Fibroblast of lung (primary cell): ENCODE results near the gene HPCAL1. TPM values are rescaled to one million over a fixed set of nuclear protein-coding genes. Genes with fewer than 3 reads are reported as not detected.

ENCODE experiments used
- DNase-seq, 2 donors: peaks; one replicate each; pipeline versions ENCODE4 v3.0.0 to v3.0.0-alpha.2; 2010; ENCODE audit warnings: low read depth in 2 of 2
- H2AFZ ChIP-seq: 2 replicates; pipeline ENCODE4 v1.5.1; 2012; ENCODE audit warnings: low read length, control low read depth, inconsistent platforms
- H3K27ac ChIP-seq: 2 replicates; pipeline ENCODE4 v1.5.1; 2011; ENCODE audit warnings: low read length, control low read depth; ENCODE audit not compliant: insufficient read depth
- H3K27me3 ChIP-seq: 2 replicates; pipeline ENCODE4 v1.5.1; 2011; ENCODE audit warnings: mild to moderate bottlenecking, low read length; ENCODE audit not compliant: control insufficient read depth, insufficient read depth
- H3K36me3 ChIP-seq: 2 replicates; pipeline ENCODE4 v1.5.1; 2011; ENCODE audit warnings: low read length; ENCODE audit not compliant: control insufficient read depth, insufficient read depth
- H3K4me1 ChIP-seq: 2 replicates; pipeline ENCODE4 v1.5.1; 2011; ENCODE audit warnings: low read length; ENCODE audit not compliant: control insufficient read depth, insufficient read depth; ENCODE audit errors: extremely low read depth
- H3K4me2 ChIP-seq: 2 replicates; pipeline ENCODE4 v1.5.1; 2011; ENCODE audit warnings: low read length, control low read depth; ENCODE audit not compliant: insufficient read depth; ENCODE audit errors: extremely low read depth
- H3K4me3 ChIP-seq, 4 experiments: fragments of 200-600 bp in 1 of 4; sonication (generic) in 1 of 4; replicated peaks in 1 of 4; 2 replicates each; pipeline ENCODE4 v1.5.1; 2011 to 2016; ENCODE audit warnings: low read length in 4 of 4, low read depth in 3 of 4, mild to moderate bottlenecking in 3 of 4, control low read depth in 2 of 4, inconsistent platforms in 1 of 4, mixed read lengths in 1 of 4; ENCODE audit not compliant: insufficient read depth in 1 of 4; ENCODE audit errors: control extremely low read depth in 1 of 4
- H3K79me2 ChIP-seq: 2 replicates; pipeline ENCODE4 v1.5.1; 2012; ENCODE audit warnings: mild to moderate bottlenecking, low read length, inconsistent platforms; ENCODE audit not compliant: control insufficient read depth, insufficient read depth
- H3K9ac ChIP-seq: 2 replicates; pipeline ENCODE4 v1.5.1; 2011; ENCODE audit warnings: mild to moderate bottlenecking, low read length, control low read depth; ENCODE audit not compliant: insufficient read depth
- H3K9me3 ChIP-seq: 2 replicates; pipeline ENCODE4 v1.5.1; 2012; ENCODE audit warnings: low read depth, low read length; ENCODE audit not compliant: control insufficient read depth, insufficient read depth
- H4K20me1 ChIP-seq: 2 replicates; pipeline ENCODE4 v1.5.1; 2011; ENCODE audit warnings: low read length; ENCODE audit not compliant: control insufficient read depth, insufficient read depth; ENCODE audit errors: extremely low read depth
- EZH2 ChIP-seq: IDR thresholded peaks from 2 replicates; pipeline ENCODE4 v1.5.1; 2012; ENCODE audit warnings: low read length, control low read depth, mild to moderate bottlenecking; ENCODE audit errors: missing control alignments
- polyA plus RNA-seq, 2 donors: library from polyadenylated mRNA; depleted of rRNA in 1 of 2; stranded (reverse) in 1 of 2; unstranded in 1 of 2; fragments of >200 nt; gene quantifications; 2 replicates each; pipeline ENCODE4 v1.2.1, GENCODE V29; 2011 to 2012; ENCODE audit warnings: missing spikeins in 1 of 2
- total RNA-seq: library from RNA; depleted of rRNA; stranded (reverse); fragments of >200 nt; gene quantifications from 2 replicates; pipeline ENCODE4 v1.2.1, GENCODE V29; 2014
- TF ChIP-seq, protein P1 (sequence below), 2 donors: IDR thresholded peaks in 1 of 2; conservative IDR thresholded peaks in 1 of 2; 1 replicate in 1 of 2; 2 replicates in 1 of 2; pipeline ENCODE4 v1.5.1; 2011 to 2012; ENCODE audit warnings: low read length in 2 of 2, control low read depth in 1 of 2, inconsistent platforms in 1 of 2, low read depth in 1 of 2, mild to moderate bottlenecking in 1 of 2

HPCAL1 gene
- total and polyA plus RNA-seq, 2 donors (not counting 1 experiment from before 2014, with no cell fraction given), result 11.4 to 34.5 TPM

DNA sequence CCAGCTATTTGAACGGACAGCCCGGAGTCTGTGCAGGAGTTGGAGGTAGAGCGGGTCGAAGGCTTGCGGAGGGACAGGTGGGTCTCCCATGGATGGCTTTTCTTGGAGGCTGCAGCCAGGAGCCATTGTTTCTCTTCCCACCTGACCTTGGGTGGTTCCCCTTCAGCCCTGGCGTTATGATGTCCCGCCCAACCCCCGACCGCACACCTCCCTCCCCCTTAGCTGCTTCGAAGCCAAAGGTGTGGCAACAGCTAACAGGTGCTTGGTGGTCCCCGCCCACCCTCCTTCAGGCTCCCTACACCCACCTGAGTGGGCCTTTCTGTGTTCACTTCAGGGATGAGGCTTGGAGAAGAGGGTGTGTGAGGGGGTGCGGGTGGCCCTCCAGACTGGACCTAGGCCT is 62.7 kb downstream of the HPCAL1 start:
- Histone ChIP-seq H3K9me3 (no peaks in the 10 kb centered on the region), H3K4me3 (no peak overlapping the region), H3K36me3 (no peaks in the 10 kb centered on the region), H4K20me1 (no peaks in the 10 kb centered on the region), H3K79me2 (no peaks in the 10 kb centered on the region), H3K4me2 (no peak overlapping the region), H3K9ac (no peak overlapping the region), H3K4me1 (no peaks in the 10 kb centered on the region), H2AFZ (no peak overlapping the region), H3K27me3 (no peaks in the 10 kb centered on the region), H3K27ac (no peak overlapping the region)
- no peak for DNase-seq
- no peak for TF ChIP-seq EZH2
- TF ChIP-seq, protein P1, sequence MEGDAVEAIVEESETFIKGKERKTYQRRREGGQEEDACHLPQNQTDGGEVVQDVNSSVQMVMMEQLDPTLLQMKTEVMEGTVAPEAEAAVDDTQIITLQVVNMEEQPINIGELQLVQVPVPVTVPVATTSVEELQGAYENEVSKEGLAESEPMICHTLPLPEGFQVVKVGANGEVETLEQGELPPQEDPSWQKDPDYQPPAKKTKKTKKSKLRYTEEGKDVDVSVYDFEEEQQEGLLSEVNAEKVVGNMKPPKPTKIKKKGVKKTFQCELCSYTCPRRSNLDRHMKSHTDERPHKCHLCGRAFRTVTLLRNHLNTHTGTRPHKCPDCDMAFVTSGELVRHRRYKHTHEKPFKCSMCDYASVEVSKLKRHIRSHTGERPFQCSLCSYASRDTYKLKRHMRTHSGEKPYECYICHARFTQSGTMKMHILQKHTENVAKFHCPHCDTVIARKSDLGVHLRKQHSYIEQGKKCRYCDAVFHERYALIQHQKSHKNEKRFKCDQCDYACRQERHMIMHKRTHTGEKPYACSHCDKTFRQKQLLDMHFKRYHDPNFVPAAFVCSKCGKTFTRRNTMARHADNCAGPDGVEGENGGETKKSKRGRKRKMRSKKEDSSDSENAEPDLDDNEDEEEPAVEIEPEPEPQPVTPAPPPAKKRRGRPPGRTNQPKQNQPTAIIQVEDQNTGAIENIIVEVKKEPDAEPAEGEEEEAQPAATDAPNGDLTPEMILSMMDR (conservative IDR thresholded peaks at IDR 0.05 in 1 of 2, IDR thresholded peaks at IDR 0.05 in 1 of 2; ENCODE audit: low read depth in 1 of 2, low read length in 2 of 2), result no peak

DNA sequence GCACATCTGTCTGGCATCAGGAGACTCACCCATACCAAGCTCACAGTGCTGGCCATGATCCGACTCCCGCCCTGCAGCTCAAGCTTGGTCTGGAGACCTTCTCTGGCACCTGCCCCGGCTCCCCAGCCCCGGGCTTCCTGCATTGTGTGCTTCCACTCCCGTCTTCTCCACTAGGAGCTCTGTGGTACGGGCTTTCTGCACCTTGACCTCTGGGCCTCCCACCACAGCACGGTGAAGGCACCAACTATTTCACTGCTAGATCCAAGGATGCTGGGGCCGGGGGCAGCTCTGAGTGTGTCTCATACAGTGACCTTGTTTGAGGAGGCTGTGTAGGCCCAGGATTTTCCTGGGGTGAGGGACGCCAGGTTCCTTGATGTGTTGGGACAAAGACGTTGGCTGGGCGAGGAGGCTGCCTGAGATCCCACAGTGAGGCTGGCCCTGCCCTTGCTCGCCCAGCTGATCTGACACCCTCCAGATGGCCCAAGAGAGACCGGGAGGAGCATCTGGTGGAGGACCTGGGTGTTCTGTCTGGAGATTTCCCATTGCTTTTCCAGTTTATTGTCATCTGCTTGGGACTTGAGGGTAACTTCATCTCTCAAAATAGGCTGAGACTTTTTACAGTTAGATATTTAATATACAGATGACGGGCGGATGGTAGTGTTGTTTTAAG is 64.0 kb downstream of the HPCAL1 start:
- H3K9ac ChIP-seq, result no peak overlapping the region
- no peak overlapping the region for H3K27ac ChIP-seq
- no peak overlapping the region for H2AFZ ChIP-seq
- H3K79me2 ChIP-seq, result no peaks in the 10 kb centered on the region
- H3K36me3 ChIP-seq, result no peaks in the 10 kb centered on the region
- H3K4me3 ChIP-seq, result no peak overlapping the region
- H3K27me3 ChIP-seq, result no peaks in the 10 kb centered on the region
- no peaks in the 10 kb centered on the region for H3K9me3 ChIP-seq
- H3K4me2 ChIP-seq, result no peak overlapping the region
- no peaks in the 10 kb centered on the region for H3K4me1 ChIP-seq
- H4K20me1 ChIP-seq, result no peaks in the 10 kb centered on the region
- no peak for DNase-seq
- no peak for TF ChIP-seq EZH2
- TF ChIP-seq, protein P1 (conservative IDR thresholded peaks at IDR 0.05 in 1 of 2, IDR thresholded peaks at IDR 0.05 in 1 of 2; ENCODE audit: low read depth in 1 of 2, low read length in 2 of 2), result no peak

DNA sequence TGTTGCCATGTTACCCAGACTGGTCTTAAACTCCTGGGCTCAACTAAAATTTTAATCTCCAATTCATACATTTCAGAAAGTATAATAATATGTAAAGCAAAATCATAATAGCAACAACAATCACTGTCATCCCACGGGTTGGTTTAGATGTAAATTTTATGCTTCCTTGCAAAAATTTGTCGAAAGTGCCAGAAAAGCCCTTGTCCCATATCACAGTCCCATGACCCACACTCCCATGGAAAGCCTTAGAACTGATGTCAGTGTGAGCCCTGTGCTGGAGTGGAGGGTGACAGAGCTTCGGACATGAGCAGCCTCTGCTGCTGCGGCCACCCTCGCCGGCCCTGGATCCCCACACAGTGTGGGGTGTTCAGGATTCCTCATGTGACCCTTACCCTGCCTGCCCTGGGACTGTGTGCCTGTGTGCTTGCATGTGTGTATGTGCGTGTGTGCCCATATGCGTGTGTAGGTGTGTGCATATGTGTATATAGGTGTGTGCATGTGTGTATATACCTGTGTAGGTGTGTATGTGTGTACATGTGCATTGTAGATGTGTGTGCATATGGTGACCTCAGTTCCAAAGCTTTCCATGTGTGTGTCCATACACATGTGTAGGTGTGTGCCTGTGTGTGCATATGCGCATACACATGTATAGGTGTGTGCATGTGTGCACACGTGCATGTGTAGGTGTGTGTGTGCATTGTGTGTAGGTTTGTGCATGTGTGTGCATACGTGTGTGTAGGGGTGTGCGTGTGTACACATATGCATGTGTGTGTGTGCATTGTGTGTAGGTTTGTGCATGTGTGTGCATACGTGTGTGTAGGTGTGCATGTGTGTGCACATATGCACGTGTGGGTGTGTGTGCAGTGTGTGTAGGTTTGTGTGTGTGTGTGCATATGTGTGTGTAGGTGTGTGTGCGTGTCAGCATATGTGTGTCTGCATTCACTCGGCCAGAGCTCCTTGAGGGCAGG is 65.1 kb downstream of the HPCAL1 start:
- no peaks in the 10 kb centered on the region for H3K27me3 ChIP-seq
- no peaks in the 10 kb centered on the region for H4K20me1 ChIP-seq
- H3K27ac ChIP-seq, result no peak overlapping the region
- no peak overlapping the region for H3K9ac ChIP-seq
- no peak for DNase-seq
- H3K79me2 ChIP-seq, result no peaks in the 10 kb centered on the region
- H3K4me1 ChIP-seq, result no peaks in the 10 kb centered on the region
- H3K4me2 ChIP-seq, result no peak overlapping the region
- no peaks in the 10 kb centered on the region for H3K36me3 ChIP-seq
- no peaks in the 10 kb centered on the region for H3K9me3 ChIP-seq
- H3K4me3 ChIP-seq, result no peak overlapping the region
- TF ChIP-seq, protein P1 (conservative IDR thresholded peaks at IDR 0.05 in 1 of 2, IDR thresholded peaks at IDR 0.05 in 1 of 2; ENCODE audit: low read depth in 1 of 2, low read length in 2 of 2), result no peak
- TF ChIP-seq EZH2, result no peak
- H2AFZ ChIP-seq, result no peak overlapping the region
